ENCODE results near the gene CA12.

CA12 gene

GRCh38 chr15:63299943-63300575 is 81.6 kb downstream of the CA12 start:
- no peak overlapping the region for H3K4me3 ChIP-seq (ENCODE audit: low read depth, low read length)
- no peak for TF ChIP-seq CTCF (IDR thresholded peaks at IDR 0.05; ENCODE audit: borderline replicate concordance, insufficient read depth, low read depth, low read length)

DNA sequence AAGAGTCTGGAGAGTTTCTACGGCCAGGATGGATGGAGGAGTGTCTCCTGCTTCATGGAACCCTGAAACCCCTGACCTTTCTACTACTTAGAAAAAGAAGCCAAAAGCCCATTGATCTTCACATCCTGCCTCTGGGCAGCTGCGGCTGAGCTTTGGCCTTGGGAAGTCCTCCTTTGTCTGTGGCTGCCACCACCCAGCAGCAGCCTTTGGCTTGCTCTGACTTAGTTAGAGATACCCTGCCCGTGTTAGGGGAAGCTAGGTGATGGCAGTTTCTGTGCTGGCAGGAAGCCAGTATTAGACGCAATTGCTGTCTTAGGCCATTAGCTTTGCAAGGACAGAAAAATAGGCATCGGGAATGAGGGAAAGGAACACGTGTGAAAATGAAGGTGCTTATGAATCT is 85.5 kb downstream of the CA12 start:
- H3K4me3 ChIP-seq (ENCODE audit: low read depth, low read length) = no peak overlapping the region
- no peak for TF ChIP-seq CTCF (IDR thresholded peaks at IDR 0.05; ENCODE audit: borderline replicate concordance, insufficient read depth, low read depth, low read length)

DNA sequence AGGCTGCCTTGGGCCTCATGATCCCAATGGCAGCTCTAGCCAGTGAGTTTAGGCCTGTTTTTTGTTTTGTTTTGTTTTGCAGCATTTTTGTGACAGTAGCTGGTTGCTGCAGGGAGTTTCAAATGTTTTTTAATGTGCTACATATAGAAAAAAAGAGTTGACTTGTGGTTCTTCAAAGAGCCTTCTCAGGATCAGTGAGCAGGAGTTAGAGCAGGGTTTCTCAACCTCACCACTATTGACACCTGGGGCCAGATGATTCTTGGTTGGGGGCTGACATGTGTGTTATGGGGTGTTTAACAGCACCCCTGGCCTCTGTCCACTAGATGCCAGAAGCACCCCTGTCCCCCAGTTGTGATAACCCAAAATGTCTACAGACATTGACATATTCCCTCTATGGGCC is 86.3 kb downstream of the CA12 start:
- TF ChIP-seq CTCF (IDR thresholded peaks at IDR 0.05; ENCODE audit: borderline replicate concordance, insufficient read depth, low read depth, low read length) = no peak
- no peak overlapping the region for H3K4me3 ChIP-seq (ENCODE audit: low read depth, low read length)

DNA sequence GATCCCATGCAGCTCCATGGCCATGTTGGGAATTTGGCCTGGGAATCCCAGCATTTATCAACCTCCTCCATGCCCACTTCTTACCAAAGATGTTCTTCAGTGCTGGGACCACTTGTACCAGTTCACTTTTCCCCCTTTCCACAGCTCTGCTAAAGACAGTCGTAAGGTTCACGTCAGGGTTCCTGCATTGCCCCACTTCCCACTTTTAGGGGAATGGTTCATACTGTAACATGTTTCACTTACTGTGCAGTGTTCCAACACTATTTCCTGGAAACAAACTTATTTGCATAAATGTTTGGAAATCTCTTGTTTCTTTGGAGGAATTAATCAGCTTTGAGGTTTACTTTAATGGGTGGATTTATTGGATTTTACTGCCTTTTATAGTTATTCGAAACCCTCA is 87.3 kb downstream of the CA12 start:
- no peak overlapping the region for H3K4me3 ChIP-seq (ENCODE audit: low read depth, low read length)
- TF ChIP-seq CTCF (IDR thresholded peaks at IDR 0.05; ENCODE audit: borderline replicate concordance, insufficient read depth, low read depth, low read length) = no peak

DNA sequence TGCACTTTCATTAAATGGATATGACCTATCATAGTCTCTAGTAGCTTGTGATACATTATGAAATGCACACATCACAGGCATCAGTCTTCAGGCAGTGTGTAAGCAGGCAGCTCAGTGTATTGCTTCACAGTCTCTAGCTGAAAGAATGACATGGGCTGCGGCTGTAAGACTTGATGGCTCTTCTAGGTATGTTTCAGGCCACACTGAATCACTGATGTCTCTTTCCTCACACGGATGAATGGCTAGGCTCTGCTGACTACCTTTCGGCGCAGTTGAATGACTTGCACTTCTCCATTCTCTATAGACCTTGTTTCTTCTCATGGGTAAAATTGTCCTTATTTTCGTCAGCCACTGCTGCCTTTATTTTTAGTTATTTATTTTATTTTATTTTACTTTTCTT is 88.9 kb downstream of the CA12 start:
- no peak for TF ChIP-seq CTCF (IDR thresholded peaks at IDR 0.05; ENCODE audit: borderline replicate concordance, insufficient read depth, low read depth, low read length)
- H3K4me3 ChIP-seq (ENCODE audit: low read depth, low read length) = no peak overlapping the region

DNA sequence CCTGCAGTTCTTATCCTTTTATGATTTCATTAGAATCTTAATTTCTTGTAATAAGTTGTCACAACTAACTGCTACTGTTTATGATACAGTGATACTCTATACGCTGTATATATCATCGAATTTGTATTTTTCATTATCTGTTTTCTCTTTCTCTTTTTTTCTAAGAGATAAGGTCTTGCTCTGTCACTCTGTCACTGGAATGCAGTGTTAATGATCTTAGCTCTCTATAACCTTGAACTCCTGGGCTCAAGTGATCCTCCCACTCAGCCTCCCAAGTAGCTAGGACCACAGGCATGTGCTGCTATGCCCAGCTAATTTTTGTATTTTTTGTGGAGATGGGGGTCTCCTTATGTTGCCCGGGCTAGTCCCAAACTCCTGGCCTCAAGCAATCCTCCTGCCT is 89.4 kb downstream of the CA12 start:
- no peak for TF ChIP-seq CTCF (IDR thresholded peaks at IDR 0.05; ENCODE audit: borderline replicate concordance, insufficient read depth, low read depth, low read length)
- H3K4me3 ChIP-seq (ENCODE audit: low read depth, low read length) = no peak overlapping the region

- H3K4me3 ChIP-seq (ENCODE audit: low read depth, low read length) = no peak overlapping the region
- TF ChIP-seq CTCF (IDR thresholded peaks at IDR 0.05; ENCODE audit: borderline replicate concordance, insufficient read depth, low read depth, low read length) = no peak
Measured at GRCh38 chr15:63291507-63291906, 90.1 kb downstream of the CA12 start.
